Endothelial cell of hepatic sinusoid (primary cell): ENCODE data around the gene BRINP2.

ENCODE experiments used
- in situ Hi-C: cut with HindIII; loops from 2 replicates; pipeline ENCODE4 v1.10.0; 2017; ENCODE audit warnings: low sequenced_read_pairs

The BRINP2 gene

GRCh38 chr1:177170756-177171535, at the start of gene BRINP2:
Gene BRINP2, plus strand, starts transcription at chr1:177170958. Its CDS starts 58,919 bp downstream, at chr1:177229877.
- in situ Hi-C loops, result no loop called here

GRCh38 chr1:177122461-177123251, 48.1 kb upstream of the BRINP2 start:
- in situ Hi-C loops, result no loop called here

- in situ Hi-C loops, result no loop called here
Observed at GRCh38 chr1:177124577-177125278, 46.0 kb upstream of the BRINP2 start.

GRCh38 chr1:177126267-177126666, 44.5 kb upstream of the BRINP2 start:
- in situ Hi-C loops, result no loop called here

- in situ Hi-C loops, result no loop called here
Observed at GRCh38 chr1:177128665-177129281, 42.0 kb upstream of the BRINP2 start.

- in situ Hi-C loops, result no loop called here
Observed at GRCh38 chr1:177130451-177130945, 40.3 kb upstream of the BRINP2 start.

- in situ Hi-C loops, result no loop called here
Observed at GRCh38 chr1:177131723-177132122, 39.0 kb upstream of the BRINP2 start.

- in situ Hi-C loops, result no loop called here
Observed at GRCh38 chr1:177132141-177132540, 38.6 kb upstream of the BRINP2 start.

- in situ Hi-C loops, result no loop called here
Observed at GRCh38 chr1:177133977-177134538, 36.7 kb upstream of the BRINP2 start.

GRCh38 chr1:177135250-177135649, 35.5 kb upstream of the BRINP2 start:
- in situ Hi-C loops, result no loop called here

GRCh38 chr1:177137814-177138213, 32.9 kb upstream of the BRINP2 start:
- in situ Hi-C loops, result no loop called here

- in situ Hi-C loops, result no loop called here
Observed at GRCh38 chr1:177138347-177138746, 32.4 kb upstream of the BRINP2 start.

- in situ Hi-C loops, result no loop called here
Observed at GRCh38 chr1:177142010-177142409, 28.7 kb upstream of the BRINP2 start.

GRCh38 chr1:177142791-177143271, 27.9 kb upstream of the BRINP2 start:
- in situ Hi-C loops, result no loop called here

GRCh38 chr1:177145106-177146070, 25.4 kb upstream of the BRINP2 start:
- in situ Hi-C loops, result no loop called here

GRCh38 chr1:177146499-177146898, 24.3 kb upstream of the BRINP2 start:
- in situ Hi-C loops, result no loop called here

GRCh38 chr1:177162243-177162642, 8.5 kb upstream of the BRINP2 start:
- in situ Hi-C loops, result no loop called here

GRCh38 chr1:177163844-177164379, 6.8 kb upstream of the BRINP2 start:
- in situ Hi-C loops, result no loop called here
